Activated CD8-positive, alpha-beta T cell treated with anti-CD3 and anti-CD28 coated beads, Interleukin-2, amount 10 ng/mL, durations not matched to agents 7 days and 5 days (primary cell): Measurements from ENCODE around the gene ALMS1. TPM values are rescaled to one million over a fixed set of nuclear protein-coding genes. Genes with fewer than 3 reads are reported as not detected.

Experiments used
- ATAC-seq: fragments of 150-1000 bp; cut with Tn5 transposase; one replicate; pipeline ENCODE4 v1.10.0; 2021; ENCODE audit warnings: moderate library complexity
- CTCF ChIA-PET: fragments of 350-600 bp; sonication (Branson Sonifier 250); formaldehyde crosslinking; loops from one replicate; lab custom pipeline; 2021; ENCODE audit warnings: antibody characterized with exemption; lab: Charles Lee
- POLR2A ChIA-PET: fragments of 350-600 bp; sonication (Branson Sonifier 250); formaldehyde crosslinking; loops from one replicate; lab custom pipeline; 2021; ENCODE audit warnings: antibody characterized with exemption; lab: Charles Lee
- DNase-seq: peaks from one replicate; pipeline ENCODE4 v3.0.0-alpha.2; 2020
- H3K27ac Mint-ChIP-seq: one replicate; pipeline ENCODE4 v1.8.0; 2021; ENCODE audit warnings: mild to moderate bottlenecking, mixed read lengths
- H3K27me3 Mint-ChIP-seq: one replicate; pipeline ENCODE4 v1.8.0; 2021; ENCODE audit warnings: low read depth, mixed read lengths
- H3K36me3 Mint-ChIP-seq: one replicate; pipeline ENCODE4 v1.8.0; 2021; ENCODE audit warnings: low read depth, mixed read lengths
- H3K4me1 Mint-ChIP-seq: one replicate; pipeline ENCODE4 v1.8.0; 2021; ENCODE audit warnings: low read depth, mixed read lengths
- H3K4me3 Mint-ChIP-seq: one replicate; pipeline ENCODE4 v1.8.0; 2021; ENCODE audit warnings: mild to moderate bottlenecking, mixed read lengths
- H3K9me3 Mint-ChIP-seq: one replicate; pipeline ENCODE4 v1.8.0; 2022; ENCODE audit warnings: mixed read lengths; ENCODE audit not compliant: insufficient read depth
- total RNA-seq, 2 experiments: library from RNA; stranded (reverse); gene quantifications; one replicate each; pipeline ENCODE4 v1.2.3, GENCODE V29; 2021

Gene ALMS1
- total RNA-seq, 2 experiments from 2014 or later = 19.9 to 21.3 TPM

- Mint-ChIP-seq H3K36me3 (no peaks in the 10 kb centered on the region), H3K4me1 (no peaks in the 10 kb centered on the region), H3K9me3 (no peaks in the 10 kb centered on the region), H3K27me3 (peaks cover 8% of the 10 kb centered on the region), H3K4me3 (no peak overlapping the region), H3K27ac (no peak overlapping the region)
- ChIA-PET POLR2A (no interaction called here), CTCF (interaction anchor here (1.9 kb wide), 1 partner anchor 9 kb away, joined by 6 read pairs; no protein-coding TSS in a partner anchor)
- ATAC-seq = no peak
- DNase-seq = no peak
Observed at GRCh38 chr2:73368781-73369180, 16.9 kb upstream of the ALMS1 start.

DNA sequence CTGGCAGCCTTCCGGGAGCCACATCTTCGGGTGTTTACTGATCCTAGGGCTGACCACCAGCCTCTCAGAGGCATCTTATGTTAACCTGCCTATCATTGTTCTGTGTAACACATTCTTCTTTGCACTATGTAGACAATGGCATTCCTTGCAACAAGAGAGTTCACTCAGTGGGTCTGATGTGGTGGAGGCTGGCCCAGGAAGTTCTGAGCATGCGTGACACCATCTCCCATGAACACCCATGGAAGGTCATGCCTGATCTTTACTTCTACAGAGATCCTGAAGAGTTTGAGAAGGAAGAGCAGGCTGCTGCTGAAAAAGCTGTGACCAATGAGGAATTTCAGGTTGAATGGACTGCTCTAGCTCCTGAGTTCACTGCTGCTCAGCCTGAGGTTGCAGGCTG is 15.3 kb upstream of the ALMS1 start:
- no peak for ATAC-seq
- no peaks in the 10 kb centered on the region for H3K9me3 Mint-ChIP-seq
- no peak overlapping the region for H3K4me3 Mint-ChIP-seq
- POLR2A ChIA-PET = no interaction called here
- H3K36me3 Mint-ChIP-seq = no peaks in the 10 kb centered on the region
- CTCF ChIA-PET = no interaction called here
- peaks cover 17% of the 10 kb centered on the region for H3K27me3 Mint-ChIP-seq
- H3K27ac Mint-ChIP-seq = no peak overlapping the region
- no peaks in the 10 kb centered on the region for H3K4me1 Mint-ChIP-seq
- DNase-seq = no peak

DNA sequence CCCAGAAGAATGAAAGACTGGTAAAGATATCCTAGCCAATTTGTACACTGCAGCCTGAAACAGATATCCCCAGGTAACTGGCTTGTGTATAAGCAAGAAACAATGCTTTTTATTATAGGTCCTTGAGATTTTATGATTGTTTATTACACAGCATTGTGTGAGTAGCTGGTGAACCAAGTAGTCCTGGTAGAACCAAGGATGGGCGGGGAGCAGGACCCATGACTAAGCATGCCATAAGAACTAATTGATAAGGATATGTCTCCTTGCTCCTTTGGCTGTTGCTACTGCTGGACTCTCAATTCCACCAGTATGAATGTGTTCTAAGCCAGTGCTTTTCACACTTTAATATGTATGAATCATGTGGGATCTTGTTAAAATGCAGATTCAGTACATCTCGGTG is 12.3 kb upstream of the ALMS1 start:
- no peak overlapping the region for H3K27ac Mint-ChIP-seq
- no peaks in the 10 kb centered on the region for H3K36me3 Mint-ChIP-seq
- DNase-seq = no peak
- ChIA-PET POLR2A (no interaction called here), CTCF (no interaction called here)
- H3K9me3 Mint-ChIP-seq = no peaks in the 10 kb centered on the region
- peaks cover 26% of the 10 kb centered on the region for H3K27me3 Mint-ChIP-seq
- ATAC-seq = no peak
- no peak overlapping the region for H3K4me3 Mint-ChIP-seq
- H3K4me1 Mint-ChIP-seq = no peaks in the 10 kb centered on the region

- Mint-ChIP-seq H3K4me3 (no peak overlapping the region), H3K27ac (no peak overlapping the region), H3K36me3 (no peaks in the 10 kb centered on the region), H3K9me3 (no peaks in the 10 kb centered on the region), H3K4me1 (no peaks in the 10 kb centered on the region), H3K27me3 (peaks cover 26% of the 10 kb centered on the region)
- no peak for DNase-seq
- ChIA-PET POLR2A (no interaction called here), CTCF (no interaction called here)
- ATAC-seq = no peak
Observed at GRCh38 chr2:73374269-73374668, 11.4 kb upstream of the ALMS1 start.

DNA sequence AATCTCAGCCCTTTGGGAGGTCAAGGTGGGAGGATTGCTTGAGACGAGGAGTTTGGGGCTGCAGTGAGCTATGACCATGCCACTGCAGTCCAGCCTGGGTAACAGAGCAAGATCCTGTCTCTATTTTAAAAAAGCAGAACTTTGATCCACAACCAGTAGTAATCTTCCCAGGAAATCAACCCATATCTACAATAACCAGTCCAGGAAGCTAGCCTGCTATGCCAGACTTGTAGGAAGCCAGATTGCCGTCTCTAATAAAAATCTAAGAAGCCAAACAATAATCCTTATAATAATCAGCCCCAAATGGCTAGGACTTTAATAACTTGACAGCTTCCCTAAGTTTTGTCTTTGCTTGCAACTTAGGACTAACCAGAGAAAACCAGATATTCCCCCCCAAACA is 9.0 kb upstream of the ALMS1 start:
- ChIA-PET CTCF (interaction anchor here (1.4 kb wide), 1 partner anchor 17 kb away, joined by 5 read pairs; no protein-coding TSS in a partner anchor), POLR2A (no interaction called here)
- Mint-ChIP-seq H3K27ac (no peak overlapping the region), H3K36me3 (no peaks in the 10 kb centered on the region), H3K4me3 (no peak overlapping the region), H3K4me1 (no peaks in the 10 kb centered on the region), H3K27me3 (peaks cover 26% of the 10 kb centered on the region), H3K9me3 (no peaks in the 10 kb centered on the region)
- ATAC-seq (no peak), DNase-seq (no peak)

DNA sequence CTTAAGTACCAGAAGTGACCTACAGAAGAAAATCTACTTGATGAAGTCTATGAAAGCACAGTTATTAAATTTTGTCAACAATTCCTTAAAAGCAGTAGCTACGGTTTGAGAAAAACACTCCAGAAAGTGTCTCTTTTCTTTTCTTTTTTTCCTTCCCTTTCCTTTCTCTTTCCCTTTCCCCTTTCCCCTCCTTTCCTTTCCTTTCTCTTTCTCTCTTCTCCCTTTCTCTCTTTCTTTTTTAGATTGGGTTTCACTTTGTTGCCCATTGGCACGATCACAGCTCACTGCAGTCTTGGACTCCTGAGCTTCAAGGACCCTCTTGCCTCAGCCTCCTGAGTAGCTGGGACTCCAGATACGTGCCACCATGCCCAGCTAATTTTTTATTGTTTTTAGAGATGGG is 2.6 kb upstream of the ALMS1 start:
- H3K27ac Mint-ChIP-seq = no peak overlapping the region
- POLR2A ChIA-PET = interaction anchor here (0.6 kb wide), 1 partner anchor 21 kb away, joined by 4 read pairs; no protein-coding TSS in a partner anchor
- H3K4me3 Mint-ChIP-seq = no peak overlapping the region
- H3K36me3 Mint-ChIP-seq = peaks cover 4% of the 10 kb centered on the region
- CTCF ChIA-PET = interaction anchor here (1.5 kb wide), 1 partner anchor 23 kb away, joined by 3 read pairs; no protein-coding TSS in a partner anchor
- H3K9me3 Mint-ChIP-seq = no peaks in the 10 kb centered on the region
- DNase-seq = no peak
- ATAC-seq = no peak
- peaks cover 9% of the 10 kb centered on the region for H3K27me3 Mint-ChIP-seq
- H3K4me1 Mint-ChIP-seq = peaks cover 21% of the 10 kb centered on the region

DNA sequence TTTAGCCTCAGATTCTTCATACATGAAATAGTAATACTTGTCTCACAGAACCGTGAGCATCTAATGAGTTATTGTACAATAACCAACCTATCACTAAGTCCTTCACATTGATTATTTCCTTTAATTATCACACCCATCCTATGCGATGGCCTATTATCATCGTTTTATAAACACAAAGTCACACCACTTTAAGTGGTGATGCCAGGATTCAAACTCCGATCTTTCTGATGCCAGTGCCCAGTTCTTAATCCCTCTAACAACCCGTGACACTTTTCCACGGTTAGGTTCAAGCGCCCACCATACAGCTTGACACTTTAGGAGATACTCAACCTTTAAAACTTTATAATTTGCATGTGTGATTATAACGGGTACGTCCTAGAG is 523 bp upstream of the ALMS1 start:
- ChIA-PET CTCF (interaction anchor here (1.4 to 1.6 kb wide), 2 partner anchors 94 to 97 kb away, joined by 4 to 5 read pairs; no protein-coding TSS in a partner anchor), POLR2A (interaction anchor here (0.6 to 1.9 kb wide), 4 partner anchors 37 to 152 kb away, joined by 3 to 7 read pairs (median 4); partner anchors contain the start of genes FBXO41 and PRADC1)
- DNase-seq (no peak), ATAC-seq (no peak)
- peaks cover 6% of the 10 kb centered on the region for H3K27me3 Mint-ChIP-seq
- peak overlapping the region; percentile 90 for H3K4me3 Mint-ChIP-seq
- peak overlapping the region; percentile 88 for H3K27ac Mint-ChIP-seq
- peaks cover 23% of the 10 kb centered on the region for H3K4me1 Mint-ChIP-seq
- no peaks in the 10 kb centered on the region for H3K9me3 Mint-ChIP-seq
- H3K36me3 Mint-ChIP-seq = peaks cover 8% of the 10 kb centered on the region

DNA sequence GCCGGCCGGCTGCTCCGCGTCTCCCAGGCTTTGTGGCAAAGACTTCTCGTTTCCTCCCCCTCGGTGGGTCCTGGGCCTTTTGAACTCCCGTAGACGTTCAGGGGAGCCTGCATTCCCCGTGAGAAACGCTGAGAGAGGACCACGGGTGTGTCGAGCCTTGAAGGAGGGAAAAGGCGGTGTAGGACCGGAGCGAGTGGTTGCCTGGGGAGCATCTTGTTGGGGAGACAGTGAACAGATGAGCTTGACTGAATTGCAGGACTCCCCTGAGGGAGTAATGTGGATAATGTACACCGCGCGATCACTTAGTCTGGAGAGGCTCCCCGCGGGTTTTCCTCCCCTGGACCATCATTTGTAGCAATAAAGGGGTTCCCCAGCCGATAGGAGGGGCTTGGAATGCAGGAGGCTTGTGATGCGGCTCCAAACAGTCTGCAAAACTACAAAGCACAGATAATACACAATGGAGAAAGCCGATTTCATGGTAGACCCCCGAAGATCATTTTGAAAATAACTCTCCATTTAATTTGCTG is 769 bp downstream of the ALMS1 start:
- ATAC-seq (peak; percentile 18), DNase-seq (no peak)
- peaks cover 23% of the 10 kb centered on the region for H3K4me1 Mint-ChIP-seq
- peaks cover 8% of the 10 kb centered on the region for H3K36me3 Mint-ChIP-seq
- H3K4me3 Mint-ChIP-seq = peak overlapping the region; percentile 90
- ChIA-PET CTCF (interaction anchor here (1.6 kb wide), 1 partner anchor 96 kb away, joined by 5 read pairs; no protein-coding TSS in a partner anchor), POLR2A (interaction anchor here (1.0 to 1.9 kb wide), 5 partner anchors 95 to 351 kb away, joined by 3 to 7 read pairs (median 4); partner anchors contain the start of genes FBXO41, PRADC1 and TPRKB)
- H3K27ac Mint-ChIP-seq = peak overlapping the region; percentile 89
- H3K27me3 Mint-ChIP-seq = peaks cover 4% of the 10 kb centered on the region
- no peaks in the 10 kb centered on the region for H3K9me3 Mint-ChIP-seq

- DNase-seq = no peak
- ChIA-PET POLR2A (interaction anchor here (1.8 kb wide), 1 partner anchor 350 kb away, joined by 6 read pairs; the partner anchor contains the start of gene TPRKB), CTCF (interaction anchor here (1.6 kb wide), 1 partner anchor 96 kb away, joined by 5 read pairs; no protein-coding TSS in a partner anchor)
- peaks cover 2% of the 10 kb centered on the region for H3K27me3 Mint-ChIP-seq
- H3K4me3 Mint-ChIP-seq = peak overlapping the region; percentile 90
- H3K36me3 Mint-ChIP-seq = peaks cover 9% of the 10 kb centered on the region
- no peaks in the 10 kb centered on the region for H3K9me3 Mint-ChIP-seq
- H3K4me1 Mint-ChIP-seq = peaks cover 23% of the 10 kb centered on the region
- no peak for ATAC-seq
- H3K27ac Mint-ChIP-seq = peak overlapping the region; percentile 35
Observed at GRCh38 chr2:73386894-73387636, 1.4 kb downstream of the ALMS1 start.

- Mint-ChIP-seq H3K27me3 (no peaks in the 10 kb centered on the region), H3K36me3 (peaks cover 53% of the 10 kb centered on the region), H3K27ac (no peak overlapping the region), H3K4me1 (no peaks in the 10 kb centered on the region), H3K4me3 (no peak overlapping the region), H3K9me3 (peaks cover 27% of the 10 kb centered on the region)
- ATAC-seq (no peak), DNase-seq (no peak)
- ChIA-PET POLR2A (no interaction called here), CTCF (no interaction called here)
Observed at GRCh38 chr2:73402386-73403103, 16.9 kb downstream of the ALMS1 start.

- Mint-ChIP-seq H3K9me3 (peaks cover 27% of the 10 kb centered on the region), H3K4me3 (no peak overlapping the region), H3K36me3 (peaks cover 53% of the 10 kb centered on the region), H3K27me3 (no peaks in the 10 kb centered on the region), H3K27ac (no peak overlapping the region), H3K4me1 (no peaks in the 10 kb centered on the region)
- POLR2A ChIA-PET = no interaction called here
- CTCF ChIA-PET = no interaction called here
- ATAC-seq (no peak), DNase-seq (no peak)
Observed at GRCh38 chr2:73403237-73403636, 17.6 kb downstream of the ALMS1 start.
